Measurements from ENCODE around the gene OR5A2.

DNA sequence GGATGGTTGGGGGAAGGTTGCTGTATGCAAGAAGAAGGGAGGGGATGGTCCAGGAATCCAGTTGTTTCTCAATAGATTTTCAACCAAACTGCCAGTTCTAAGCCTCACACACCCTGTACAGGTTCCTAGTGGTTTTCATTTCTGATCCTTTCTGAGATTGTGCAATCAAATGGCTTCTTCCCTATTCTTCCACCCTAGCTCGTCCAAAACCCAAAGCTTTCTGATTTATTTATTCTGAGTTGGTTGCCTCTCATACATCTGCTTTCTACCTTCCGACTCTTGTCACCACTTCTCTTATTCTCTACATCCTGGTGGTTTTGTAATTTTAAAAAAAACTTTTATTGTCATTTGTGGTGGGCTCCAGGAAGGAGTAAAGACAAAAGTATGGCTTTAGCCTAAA is 12.6 kb downstream of the OR5A2 start:
- TF ChIP-seq, protein P1, sequence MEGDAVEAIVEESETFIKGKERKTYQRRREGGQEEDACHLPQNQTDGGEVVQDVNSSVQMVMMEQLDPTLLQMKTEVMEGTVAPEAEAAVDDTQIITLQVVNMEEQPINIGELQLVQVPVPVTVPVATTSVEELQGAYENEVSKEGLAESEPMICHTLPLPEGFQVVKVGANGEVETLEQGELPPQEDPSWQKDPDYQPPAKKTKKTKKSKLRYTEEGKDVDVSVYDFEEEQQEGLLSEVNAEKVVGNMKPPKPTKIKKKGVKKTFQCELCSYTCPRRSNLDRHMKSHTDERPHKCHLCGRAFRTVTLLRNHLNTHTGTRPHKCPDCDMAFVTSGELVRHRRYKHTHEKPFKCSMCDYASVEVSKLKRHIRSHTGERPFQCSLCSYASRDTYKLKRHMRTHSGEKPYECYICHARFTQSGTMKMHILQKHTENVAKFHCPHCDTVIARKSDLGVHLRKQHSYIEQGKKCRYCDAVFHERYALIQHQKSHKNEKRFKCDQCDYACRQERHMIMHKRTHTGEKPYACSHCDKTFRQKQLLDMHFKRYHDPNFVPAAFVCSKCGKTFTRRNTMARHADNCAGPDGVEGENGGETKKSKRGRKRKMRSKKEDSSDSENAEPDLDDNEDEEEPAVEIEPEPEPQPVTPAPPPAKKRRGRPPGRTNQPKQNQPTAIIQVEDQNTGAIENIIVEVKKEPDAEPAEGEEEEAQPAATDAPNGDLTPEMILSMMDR (IDR thresholded peaks at IDR 0.05; ENCODE audit: low read length), result no peak
- no peak for TF ChIP-seq EZH2phosphoT487 (IDR thresholded peaks at IDR 0.05; ENCODE audit: low read length)
